HFF-Myc (cell line): ENCODE results near the gene NUTM2F.
"Not testable (repeated sequence)": the region's sequence is repeated elsewhere in the genome, so short reads cannot be mapped to it uniquely, and the experiment has no call there.

ENCODE experiments used
- DNase-seq: peaks from one replicate; pipeline ENCODE4 v3.0.0-alpha.2; 2011; ENCODE audit warnings: low read depth; ENCODE audit errors: extremely low read depth
- H3K4me3 ChIP-seq: replicated peaks from 2 replicates; pipeline ENCODE4 v1.5.1; 2011; ENCODE audit warnings: low read depth, mild to moderate bottlenecking, control low read depth, low read length
- TF ChIP-seq, protein P1 (sequence below): IDR thresholded peaks from 2 replicates; pipeline ENCODE4 v1.5.1; 2012; ENCODE audit warnings: mild to moderate bottlenecking, low read depth, low read length, control low read depth; ENCODE audit errors: missing control alignments

NUTM2F gene

DNA sequence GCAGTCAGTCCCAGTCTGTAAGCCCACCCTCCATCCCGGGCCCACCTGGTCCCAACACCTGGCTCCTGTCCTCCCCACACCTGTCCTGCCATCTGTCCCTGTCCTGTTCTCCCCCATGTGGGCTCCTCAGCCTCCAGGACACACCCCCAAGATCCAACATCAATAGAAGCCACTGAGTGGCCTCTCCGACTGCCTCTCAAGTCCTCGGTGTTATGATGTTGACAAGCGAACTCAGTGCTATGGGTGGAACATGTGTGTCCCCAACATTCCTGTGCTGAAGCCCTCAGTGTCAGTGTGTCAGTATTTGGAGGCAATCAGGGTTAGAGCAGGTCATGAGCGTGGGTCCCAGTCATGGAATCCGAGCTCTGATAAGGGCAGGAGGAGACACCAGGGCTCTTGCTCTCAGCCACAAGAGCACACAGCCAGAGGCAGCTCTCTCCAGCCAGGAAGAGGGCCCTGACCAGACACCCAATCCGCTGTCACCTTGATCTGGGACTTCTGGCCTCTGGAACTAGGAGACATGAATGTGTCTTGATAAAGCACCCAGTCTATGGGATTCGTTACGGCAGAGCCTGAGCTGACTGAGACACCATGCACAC is 6.0 kb downstream of the NUTM2F start:
- not testable (repeated sequence) for DNase-seq, H3K4me3 ChIP-seq

DNA sequence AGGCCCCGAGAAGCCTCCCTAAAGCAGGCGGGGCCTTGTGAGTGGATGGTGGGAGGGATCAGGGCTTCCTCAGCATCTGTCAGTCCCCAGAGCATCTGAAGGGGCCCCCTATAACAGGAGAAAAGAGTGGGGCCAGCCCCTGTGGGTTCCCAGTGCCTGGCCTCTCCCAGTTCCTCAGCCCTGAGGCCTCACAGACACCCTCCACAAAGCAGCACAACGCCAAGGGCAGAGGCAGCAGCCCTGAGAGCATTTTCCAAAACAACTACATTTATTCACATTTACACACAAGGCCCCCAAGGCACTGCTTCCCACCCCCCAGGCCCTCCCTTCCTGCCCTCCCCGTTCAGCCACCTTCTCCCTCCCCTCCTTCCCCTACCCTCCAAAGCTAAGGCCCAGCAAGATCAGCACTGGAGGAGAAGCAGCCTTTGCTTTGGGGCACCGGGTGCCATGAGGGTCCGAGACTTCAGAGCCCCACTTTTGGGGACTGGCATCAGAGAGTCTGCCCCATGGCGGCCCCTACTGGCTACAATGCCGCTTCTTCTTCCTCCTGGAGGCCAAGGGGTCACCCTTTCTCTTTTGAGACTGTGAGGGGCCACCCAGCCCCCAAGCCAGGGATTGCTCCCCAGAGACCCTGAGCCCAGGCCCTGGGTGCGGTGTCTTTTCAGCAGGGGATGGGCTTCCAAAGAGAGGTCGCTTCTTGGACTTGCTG is 10.3 kb downstream of the NUTM2F start:
- H3K4me3 ChIP-seq, DNase-seq: not testable (repeated sequence)

DNA sequence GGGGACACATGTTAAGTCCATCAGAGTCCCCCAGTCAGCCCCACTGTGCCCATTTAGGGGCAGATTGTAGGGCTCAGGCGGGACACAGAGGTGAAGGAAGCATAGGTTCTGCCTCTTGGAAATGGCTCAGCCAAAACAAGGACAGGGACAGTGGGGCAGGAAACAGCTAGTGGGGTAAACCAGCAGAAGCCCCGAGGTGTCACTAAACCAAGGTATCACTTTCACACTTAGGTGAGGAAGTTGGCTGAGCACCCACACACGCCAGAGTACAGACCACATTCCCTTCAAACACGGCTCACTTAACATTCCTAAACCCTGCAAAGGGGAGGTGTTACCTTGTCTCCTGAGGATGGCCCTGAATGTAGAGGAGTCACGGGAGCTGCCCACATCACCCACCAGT is 12.2 kb downstream of the NUTM2F start:
- DNase-seq, H3K4me3 ChIP-seq: not testable (repeated sequence)

DNA sequence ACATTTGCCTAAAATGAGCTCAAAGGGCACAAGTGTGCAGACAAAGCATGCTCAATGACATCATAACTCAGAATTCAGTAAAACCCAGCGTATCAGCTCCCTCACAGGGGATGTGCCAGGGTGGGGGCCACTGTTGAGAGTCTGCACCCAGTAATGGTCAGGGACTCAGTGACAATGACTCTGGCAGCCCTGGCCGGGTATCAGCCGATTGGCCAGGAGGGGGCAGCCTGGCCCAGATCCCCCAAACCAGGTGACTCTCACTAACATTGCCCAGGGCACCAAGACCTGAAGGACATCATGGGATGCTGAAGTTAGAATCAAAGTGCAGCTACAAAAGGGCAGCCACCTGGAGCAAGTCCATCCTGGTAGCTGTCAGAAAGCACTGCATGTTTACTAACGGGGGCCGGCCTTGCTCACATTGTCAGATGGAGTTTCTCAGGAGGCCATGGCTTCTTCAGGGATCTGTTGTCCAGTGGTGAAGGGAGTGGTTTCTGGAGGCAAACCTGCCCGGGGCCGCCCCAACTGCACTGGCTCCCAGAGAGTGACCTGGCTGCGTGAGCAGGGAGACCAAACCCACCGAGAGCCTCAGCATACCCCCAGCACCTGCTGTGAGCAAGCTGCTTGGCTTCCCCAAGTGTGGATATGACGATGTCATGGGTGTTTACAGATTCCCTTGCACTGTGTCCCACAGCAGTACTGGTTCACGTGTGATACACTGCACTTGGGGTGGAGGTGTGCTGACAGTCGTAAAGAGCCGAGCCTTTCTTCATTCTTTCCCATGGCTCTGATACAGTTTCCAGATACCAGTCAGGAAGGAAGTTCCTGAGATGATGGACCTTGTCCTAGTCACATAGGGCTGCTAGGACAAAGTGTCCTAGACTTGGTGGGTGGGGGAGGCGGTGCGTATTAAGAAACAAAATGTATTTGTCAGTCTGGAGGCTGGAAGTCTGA is 13.1 kb downstream of the NUTM2F start:
- not testable (repeated sequence) for DNase-seq, H3K4me3 ChIP-seq

DNA sequence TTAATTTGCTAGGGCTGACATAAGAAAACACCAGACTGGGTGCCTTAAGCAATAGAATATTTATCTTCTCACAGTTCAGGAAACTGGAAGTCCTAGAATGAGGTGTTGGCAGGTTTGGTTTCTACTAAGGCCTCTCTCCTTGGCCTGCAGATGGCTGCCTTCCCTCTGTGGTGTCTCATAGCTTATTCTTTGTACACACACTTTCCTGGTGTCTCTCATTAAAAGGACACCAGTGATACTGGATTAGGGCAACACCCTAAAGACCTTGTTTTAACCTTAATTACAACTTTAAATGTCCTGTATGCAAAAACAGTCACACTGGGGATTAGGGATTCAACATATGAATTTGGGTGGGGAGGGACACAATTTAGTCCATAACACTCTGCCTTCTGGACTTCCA is 25.1 kb downstream of the NUTM2F start:
- TF ChIP-seq, protein P1, sequence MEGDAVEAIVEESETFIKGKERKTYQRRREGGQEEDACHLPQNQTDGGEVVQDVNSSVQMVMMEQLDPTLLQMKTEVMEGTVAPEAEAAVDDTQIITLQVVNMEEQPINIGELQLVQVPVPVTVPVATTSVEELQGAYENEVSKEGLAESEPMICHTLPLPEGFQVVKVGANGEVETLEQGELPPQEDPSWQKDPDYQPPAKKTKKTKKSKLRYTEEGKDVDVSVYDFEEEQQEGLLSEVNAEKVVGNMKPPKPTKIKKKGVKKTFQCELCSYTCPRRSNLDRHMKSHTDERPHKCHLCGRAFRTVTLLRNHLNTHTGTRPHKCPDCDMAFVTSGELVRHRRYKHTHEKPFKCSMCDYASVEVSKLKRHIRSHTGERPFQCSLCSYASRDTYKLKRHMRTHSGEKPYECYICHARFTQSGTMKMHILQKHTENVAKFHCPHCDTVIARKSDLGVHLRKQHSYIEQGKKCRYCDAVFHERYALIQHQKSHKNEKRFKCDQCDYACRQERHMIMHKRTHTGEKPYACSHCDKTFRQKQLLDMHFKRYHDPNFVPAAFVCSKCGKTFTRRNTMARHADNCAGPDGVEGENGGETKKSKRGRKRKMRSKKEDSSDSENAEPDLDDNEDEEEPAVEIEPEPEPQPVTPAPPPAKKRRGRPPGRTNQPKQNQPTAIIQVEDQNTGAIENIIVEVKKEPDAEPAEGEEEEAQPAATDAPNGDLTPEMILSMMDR = no peak
- no peak overlapping the region for H3K4me3 ChIP-seq
- DNase-seq = no peak

DNA sequence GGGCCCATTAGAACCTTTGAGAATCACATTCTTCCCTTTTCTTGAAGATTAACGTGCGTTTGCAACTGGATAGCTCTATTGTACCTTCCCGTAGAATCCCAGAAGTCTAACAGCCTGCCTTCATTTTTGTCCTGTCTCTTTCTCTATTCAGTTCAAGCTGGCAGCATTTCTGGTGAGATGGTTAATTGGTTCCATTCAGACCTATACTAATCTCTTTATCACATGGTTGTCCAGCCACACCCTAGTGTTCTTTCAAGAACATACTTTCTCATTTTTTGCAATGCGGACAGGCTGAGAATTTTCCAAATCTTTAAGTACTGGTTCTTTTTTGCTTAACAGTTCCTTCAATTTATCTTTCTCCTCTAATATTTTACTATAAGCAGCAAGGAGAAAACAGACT is 26.0 kb downstream of the NUTM2F start:
- TF ChIP-seq, protein P1 = no peak
- DNase-seq = no peak
- no peak overlapping the region for H3K4me3 ChIP-seq

DNA sequence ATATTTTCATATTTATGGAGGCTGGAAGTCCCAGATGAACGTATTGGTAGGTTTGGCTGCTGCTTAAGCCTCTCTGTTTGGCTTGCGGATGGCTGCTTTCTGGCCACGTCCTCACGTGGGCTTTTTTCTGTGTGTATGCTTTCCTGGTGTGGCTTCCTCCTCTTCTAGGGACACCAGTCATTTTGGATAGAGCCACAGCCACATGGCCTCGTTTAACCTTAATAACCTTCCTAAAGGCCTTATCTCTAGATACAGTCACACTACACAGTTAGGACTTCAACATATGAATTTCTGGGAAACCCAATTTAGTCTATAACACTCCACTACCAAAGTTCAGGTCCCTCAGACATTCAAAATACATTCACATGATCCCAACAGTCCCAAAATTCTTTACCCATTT is 26.9 kb downstream of the NUTM2F start:
- H3K4me3 ChIP-seq = no peak overlapping the region
- no peak for DNase-seq
- TF ChIP-seq, protein P1 = no peak

DNA sequence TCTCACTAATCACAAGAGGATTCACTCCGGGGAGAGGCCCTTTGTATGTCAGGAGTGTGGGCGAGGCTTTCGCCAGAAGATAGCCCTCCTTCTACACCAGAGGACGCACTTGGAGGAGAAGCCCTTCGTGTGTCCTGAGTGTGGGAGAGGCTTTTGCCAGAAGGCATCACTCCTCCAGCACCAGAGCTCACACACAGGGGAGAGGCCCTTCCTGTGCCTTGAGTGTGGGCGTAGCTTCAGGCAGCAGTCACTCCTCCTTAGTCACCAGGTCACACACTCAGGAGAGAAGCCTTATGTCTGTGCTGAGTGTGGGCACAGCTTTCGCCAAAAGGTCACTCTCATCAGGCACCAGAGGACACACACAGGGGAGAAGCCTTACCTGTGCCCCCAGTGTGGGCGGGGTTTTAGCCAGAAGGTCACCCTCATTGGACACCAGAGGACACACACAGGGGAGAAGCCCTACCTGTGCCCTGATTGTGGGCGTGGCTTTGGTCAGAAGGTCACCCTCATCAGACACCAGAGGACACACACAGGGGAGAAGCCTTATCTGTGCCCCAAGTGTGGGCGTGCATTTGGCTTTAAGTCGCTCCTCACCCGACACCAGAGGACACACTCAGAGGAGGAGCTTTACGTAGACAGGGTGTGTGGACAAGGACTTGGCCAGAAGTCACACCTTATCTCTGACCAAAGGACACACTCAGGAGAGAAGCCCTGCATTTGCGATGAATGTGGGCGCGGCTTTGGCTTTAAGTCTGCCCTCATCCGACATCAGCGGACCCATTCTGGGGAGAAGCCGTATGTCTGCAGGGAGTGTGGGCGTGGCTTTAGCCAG is 27.8 kb downstream of the NUTM2F start:
- no peak for DNase-seq
- H3K4me3 ChIP-seq = no peak overlapping the region
- TF ChIP-seq, protein P1 = no peak
